Ureter (tissue), 1 donor: ENCODE measurements around the gene CALHM6. TPM values are rescaled to one million over a fixed set of nuclear protein-coding genes. Genes with fewer than 3 reads are reported as not detected.

Experiments used
- DNase-seq: peaks from one replicate; pipeline ENCODE4 v3.0.0-alpha.2; 2020; ENCODE audit warnings: low spot score
- total RNA-seq: library from RNA; stranded (reverse); gene quantifications from one replicate; pipeline ENCODE4 v1.2.4, GENCODE V29; 2023
- donor health status: DM: yes; HTN: yes; CAD: no.

CALHM6 gene
- 2.2 TPM for total RNA-seq

- DNase-seq = no peak
These were observed at the start of gene CALHM6 for GRCh38 chr6:116461331-116461931. TSS of gene CALHM6 (plus strand) at chr6:116461375. CDS start at chr6:116461930, 555 bp downstream.

GRCh38 chr6:116412270-116412669 is 48.9 kb upstream of the CALHM6 start:
- DNase-seq = no peak

- DNase-seq = no peak
These were observed 47.8 kb upstream of the CALHM6 start for GRCh38 chr6:116413357-116413756.

GRCh38 chr6:116417661-116418060 is 43.5 kb upstream of the CALHM6 start:
- DNase-seq = no peak

- no peak for DNase-seq
These were observed 41.9 kb upstream of the CALHM6 start for GRCh38 chr6:116419069-116419786.

GRCh38 chr6:116420341-116420740 is 40.8 kb upstream of the CALHM6 start:
- no peak for DNase-seq

- DNase-seq = no peak
These were observed 38.9 kb upstream of the CALHM6 start for GRCh38 chr6:116422238-116422637.

- no peak for DNase-seq
These were observed 37.2 kb upstream of the CALHM6 start for GRCh38 chr6:116424001-116424400.

- DNase-seq = no peak
These were observed 34.6 kb upstream of the CALHM6 start for GRCh38 chr6:116426551-116426950.

- no peak for DNase-seq
These were observed 32.1 kb upstream of the CALHM6 start for GRCh38 chr6:116429111-116429510.

GRCh38 chr6:116430860-116431259 is 30.3 kb upstream of the CALHM6 start:
- DNase-seq = no peak

- no peak for DNase-seq
These were observed 29.1 kb upstream of the CALHM6 start for GRCh38 chr6:116431964-116432595.

GRCh38 chr6:116433206-116433712 is 27.9 kb upstream of the CALHM6 start:
- no peak for DNase-seq

GRCh38 chr6:116434056-116434725 is 27.0 kb upstream of the CALHM6 start:
- DNase-seq = no peak

GRCh38 chr6:116436586-116436985 is 24.6 kb upstream of the CALHM6 start:
- DNase-seq = no peak

GRCh38 chr6:116437656-116438055 is 23.5 kb upstream of the CALHM6 start:
- no peak for DNase-seq

GRCh38 chr6:116438590-116439448 is 22.4 kb upstream of the CALHM6 start:
- DNase-seq = no peak

GRCh38 chr6:116439522-116440051 is 21.6 kb upstream of the CALHM6 start:
- no peak for DNase-seq

GRCh38 chr6:116443105-116443504 is 18.1 kb upstream of the CALHM6 start:
- no peak for DNase-seq

- no peak for DNase-seq
These were observed 17.1 kb upstream of the CALHM6 start for GRCh38 chr6:116444092-116444491.

GRCh38 chr6:116444575-116444974 is 16.6 kb upstream of the CALHM6 start:
- DNase-seq = no peak
